ENCODE results near the gene PPT2.

DNA sequence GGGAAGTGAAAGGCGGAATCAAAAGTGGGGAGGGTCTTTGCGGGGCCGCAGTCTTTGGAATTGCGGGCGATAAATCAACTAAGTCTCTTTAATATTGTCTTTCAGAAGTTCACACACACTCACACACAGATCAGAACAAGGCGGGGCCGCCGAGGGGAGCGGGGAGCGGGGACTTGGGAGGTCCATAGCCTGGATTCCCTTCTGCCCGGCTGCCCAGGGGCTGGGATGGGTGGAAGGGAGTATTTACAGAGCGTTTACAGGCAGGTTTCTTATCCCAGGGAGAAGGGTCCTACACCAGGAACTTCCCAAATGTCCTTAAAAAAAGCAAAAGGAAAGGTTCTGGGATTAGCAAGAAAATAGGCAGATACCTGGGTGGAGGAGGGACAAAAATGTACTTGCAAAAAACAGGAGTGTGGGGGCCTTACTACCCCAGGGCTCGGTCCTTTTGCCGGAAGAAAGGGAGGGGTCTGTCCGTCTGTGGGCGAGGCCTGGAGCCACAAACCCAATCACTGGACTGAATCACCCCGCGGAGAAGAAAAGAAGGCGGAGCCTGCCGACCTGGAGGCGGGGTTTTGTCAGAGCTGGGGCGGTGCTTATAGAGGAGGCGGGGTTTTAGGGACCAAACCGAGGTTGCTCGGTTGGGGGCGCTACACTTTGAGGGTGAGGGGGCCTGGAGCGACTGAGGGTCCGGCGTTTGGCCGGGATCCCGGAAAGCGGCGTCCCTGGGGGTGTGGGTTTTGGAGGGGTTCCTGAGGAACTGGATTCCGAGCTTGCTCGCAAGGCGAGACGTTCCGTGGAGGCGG lies 5.5 kb upstream of the PPT2 start:
- TF ChIP-seq EP300 (IDR thresholded peaks at IDR 0.05) = no peak
- TF ChIP-seq, protein P1, sequence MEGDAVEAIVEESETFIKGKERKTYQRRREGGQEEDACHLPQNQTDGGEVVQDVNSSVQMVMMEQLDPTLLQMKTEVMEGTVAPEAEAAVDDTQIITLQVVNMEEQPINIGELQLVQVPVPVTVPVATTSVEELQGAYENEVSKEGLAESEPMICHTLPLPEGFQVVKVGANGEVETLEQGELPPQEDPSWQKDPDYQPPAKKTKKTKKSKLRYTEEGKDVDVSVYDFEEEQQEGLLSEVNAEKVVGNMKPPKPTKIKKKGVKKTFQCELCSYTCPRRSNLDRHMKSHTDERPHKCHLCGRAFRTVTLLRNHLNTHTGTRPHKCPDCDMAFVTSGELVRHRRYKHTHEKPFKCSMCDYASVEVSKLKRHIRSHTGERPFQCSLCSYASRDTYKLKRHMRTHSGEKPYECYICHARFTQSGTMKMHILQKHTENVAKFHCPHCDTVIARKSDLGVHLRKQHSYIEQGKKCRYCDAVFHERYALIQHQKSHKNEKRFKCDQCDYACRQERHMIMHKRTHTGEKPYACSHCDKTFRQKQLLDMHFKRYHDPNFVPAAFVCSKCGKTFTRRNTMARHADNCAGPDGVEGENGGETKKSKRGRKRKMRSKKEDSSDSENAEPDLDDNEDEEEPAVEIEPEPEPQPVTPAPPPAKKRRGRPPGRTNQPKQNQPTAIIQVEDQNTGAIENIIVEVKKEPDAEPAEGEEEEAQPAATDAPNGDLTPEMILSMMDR (IDR thresholded peaks at IDR 0.05) = no peak
